ENCODE results near the gene DNAH10.
"Not testable (repeated sequence)": the region's sequence is repeated elsewhere in the genome, so short reads cannot be mapped to it uniquely, and the experiment has no call there.

Gene DNAH10

GRCh38 chr12:123788541-123788940 lies 26.4 kb downstream of the DNAH10 start:
- no peak for DNase-seq (ENCODE audit: low read depth in 3 of 3, low spot score in 1 of 3)

DNA sequence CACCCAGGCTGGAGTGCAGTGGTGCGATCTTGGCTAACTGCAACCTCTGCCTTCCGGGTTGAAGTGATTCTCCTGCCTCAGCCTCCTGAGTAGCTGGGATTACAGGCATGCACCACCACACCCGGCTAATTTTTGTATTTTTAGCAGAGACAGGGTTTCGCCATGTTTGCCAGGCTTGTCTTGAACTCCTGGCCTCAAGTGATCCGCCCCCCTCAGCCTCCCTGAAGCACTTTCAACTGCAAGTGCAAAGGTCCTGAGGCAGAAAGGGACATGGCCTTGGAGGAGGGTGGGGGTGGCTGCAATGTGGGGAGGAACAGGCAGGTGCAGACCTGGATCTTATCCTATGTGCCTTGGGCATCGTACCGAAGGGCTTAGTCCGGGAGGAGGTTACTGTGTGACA lies 27.3 kb downstream of the DNAH10 start:
- DNase-seq (ENCODE audit: low read depth in 3 of 3, low spot score in 1 of 3) = not testable (repeated sequence)

DNA sequence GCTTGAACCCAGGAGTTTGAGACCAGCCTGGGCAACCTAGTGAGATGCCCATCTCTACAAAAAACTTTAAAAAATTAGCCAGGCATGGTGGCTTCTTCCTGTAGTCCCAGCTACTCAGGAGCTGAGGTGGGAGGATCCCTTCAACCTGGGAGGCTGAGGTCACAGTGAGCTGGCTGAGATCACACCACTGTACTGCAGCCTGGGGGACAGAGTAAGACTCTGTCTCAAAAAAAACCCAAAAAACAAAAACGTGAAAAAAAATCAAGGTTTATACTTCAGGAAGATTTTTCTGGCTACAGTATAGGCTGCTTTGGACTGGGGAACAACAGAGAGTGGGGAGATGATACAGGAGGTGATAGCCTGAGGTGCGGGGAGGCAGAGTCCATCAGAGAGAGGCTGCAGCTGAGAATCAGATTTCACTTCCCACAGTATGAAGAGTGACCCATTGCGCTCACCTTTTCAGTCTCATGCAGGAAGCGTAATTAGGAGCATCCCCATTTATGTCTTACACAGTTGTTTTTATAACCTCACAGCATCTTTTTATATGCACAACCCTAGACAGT lies 28.9 kb downstream of the DNAH10 start:
- DNase-seq (ENCODE audit: low read depth in 3 of 3, low spot score in 1 of 3) = no peak

DNA sequence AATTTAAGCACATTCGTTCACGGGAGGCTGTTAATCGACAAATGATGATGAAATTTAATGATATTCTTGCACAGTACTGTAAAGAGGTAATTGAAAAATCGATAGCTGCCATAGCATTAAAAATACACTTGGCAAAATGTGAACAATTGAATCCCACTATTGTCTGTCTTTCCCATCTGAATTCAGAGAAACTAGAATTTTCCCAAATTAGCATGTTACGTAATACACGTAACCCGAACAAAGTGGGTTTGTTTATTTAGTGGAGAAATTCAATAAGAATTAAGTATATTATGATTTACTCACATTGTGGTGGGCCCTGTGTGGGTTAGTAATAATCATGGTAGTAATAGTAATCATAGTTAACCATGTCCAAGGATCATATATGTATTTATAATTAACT lies 31.9 kb downstream of the DNAH10 start:
- no peak for DNase-seq (ENCODE audit: low read depth in 3 of 3, low spot score in 1 of 3)

GRCh38 chr12:123798518-123798917 lies 36.4 kb downstream of the DNAH10 start:
- DNase-seq (ENCODE audit: low read depth in 3 of 3, low spot score in 1 of 3) = no peak

GRCh38 chr12:123799227-123799626 lies 37.1 kb downstream of the DNAH10 start:
- no peak for DNase-seq (ENCODE audit: low read depth in 3 of 3, low spot score in 1 of 3)

DNA sequence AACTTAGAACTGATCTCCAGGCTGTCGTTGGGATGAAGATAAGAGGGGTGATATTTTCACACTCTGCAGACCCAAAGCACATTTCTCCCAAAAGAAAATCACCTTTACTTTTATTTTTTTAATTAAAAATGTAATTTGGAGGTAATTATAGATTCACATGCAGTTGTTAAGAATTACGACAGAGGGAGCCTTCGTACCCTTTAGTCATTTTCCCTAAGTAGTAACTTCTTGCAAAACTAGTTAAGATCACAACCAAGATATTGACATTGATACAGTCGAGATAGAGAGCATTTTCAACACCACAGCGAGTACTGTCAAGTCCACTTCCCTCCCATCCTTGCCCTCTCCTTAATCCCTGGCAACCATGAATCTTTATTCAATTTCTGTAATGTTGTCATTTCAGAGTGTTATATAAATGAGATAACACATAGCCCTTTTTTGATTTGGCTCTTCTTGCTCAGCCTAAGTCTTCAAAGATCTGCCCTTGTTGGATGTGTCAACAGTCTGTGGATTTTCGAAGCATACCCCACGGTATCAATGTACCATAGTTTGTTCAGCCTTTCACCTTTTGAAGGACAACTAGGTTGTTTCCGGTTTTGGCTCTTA lies 39.6 kb downstream of the DNAH10 start:
- no peak for DNase-seq (ENCODE audit: low read depth in 3 of 3, low spot score in 1 of 3)

GRCh38 chr12:123805173-123805572 lies 43.1 kb downstream of the DNAH10 start:
- DNase-seq (ENCODE audit: low read depth in 3 of 3, low spot score in 1 of 3) = no peak

DNA sequence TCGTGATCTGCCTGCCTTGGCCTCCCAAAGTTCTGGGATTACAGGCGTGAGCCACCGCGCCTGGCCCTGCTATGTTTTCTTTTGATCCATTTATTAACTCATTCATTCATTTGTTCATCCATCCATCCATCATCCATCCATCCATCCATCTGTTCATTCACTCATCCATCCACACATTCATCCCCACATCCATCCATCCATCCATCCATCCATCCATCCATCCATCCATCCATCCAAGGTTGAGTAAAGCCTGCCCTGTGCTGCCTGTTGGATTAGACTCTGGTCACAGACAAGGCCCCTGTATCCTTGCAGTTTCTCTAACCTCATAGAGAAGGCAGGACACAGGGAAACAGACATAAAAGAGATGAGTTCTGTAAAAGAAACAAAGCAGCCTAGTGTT lies 44.9 kb downstream of the DNAH10 start:
- DNase-seq (ENCODE audit: low read depth in 3 of 3, low spot score in 1 of 3) = no peak

DNA sequence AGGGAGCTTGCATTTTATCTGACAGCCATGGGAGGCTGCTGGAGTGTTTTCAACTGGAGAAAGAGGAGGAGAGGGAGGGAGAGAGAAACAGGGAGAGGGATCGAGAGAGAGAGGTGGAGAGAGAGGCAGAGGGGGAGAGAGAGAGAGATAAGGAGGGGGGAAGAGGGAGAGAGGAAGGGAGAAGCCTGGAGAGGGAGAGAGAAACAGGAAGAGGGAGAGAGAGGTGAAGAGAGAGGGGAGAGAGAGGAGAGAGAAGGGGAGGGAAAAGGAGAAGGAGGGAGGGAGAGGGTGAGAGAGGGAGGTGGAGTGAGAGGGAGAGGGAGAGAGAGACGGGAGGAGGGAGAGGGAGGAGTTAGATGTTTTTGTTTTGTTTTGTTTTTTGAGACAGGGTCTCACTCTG lies 45.6 kb downstream of the DNAH10 start:
- DNase-seq (ENCODE audit: low read depth in 3 of 3, low spot score in 1 of 3) = no peak

DNA sequence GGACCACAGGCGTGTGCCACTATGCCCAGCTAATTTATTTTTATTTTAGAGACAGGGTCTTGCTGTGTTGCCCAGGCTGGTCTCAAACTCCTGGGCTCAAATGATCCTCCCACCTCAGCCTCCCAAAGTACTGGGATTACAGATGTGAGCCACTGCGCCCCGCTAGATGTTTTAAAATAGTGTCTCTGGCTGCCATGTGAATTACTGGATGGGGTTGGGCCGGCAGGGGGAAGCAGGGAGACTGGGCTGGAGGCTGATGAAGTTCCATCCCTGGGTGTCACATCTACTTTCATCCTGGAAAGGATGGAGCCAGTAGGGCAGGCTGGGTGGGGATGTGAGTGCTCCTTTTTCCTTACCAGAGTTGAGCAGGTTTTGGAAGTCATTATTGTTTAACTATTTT lies 46.1 kb downstream of the DNAH10 start:
- DNase-seq (ENCODE audit: low read depth in 3 of 3, low spot score in 1 of 3) = no peak

GRCh38 chr12:123813349-123813748 lies 51.2 kb downstream of the DNAH10 start:
- DNase-seq (ENCODE audit: low read depth in 3 of 3, low spot score in 1 of 3) = no peak

DNA sequence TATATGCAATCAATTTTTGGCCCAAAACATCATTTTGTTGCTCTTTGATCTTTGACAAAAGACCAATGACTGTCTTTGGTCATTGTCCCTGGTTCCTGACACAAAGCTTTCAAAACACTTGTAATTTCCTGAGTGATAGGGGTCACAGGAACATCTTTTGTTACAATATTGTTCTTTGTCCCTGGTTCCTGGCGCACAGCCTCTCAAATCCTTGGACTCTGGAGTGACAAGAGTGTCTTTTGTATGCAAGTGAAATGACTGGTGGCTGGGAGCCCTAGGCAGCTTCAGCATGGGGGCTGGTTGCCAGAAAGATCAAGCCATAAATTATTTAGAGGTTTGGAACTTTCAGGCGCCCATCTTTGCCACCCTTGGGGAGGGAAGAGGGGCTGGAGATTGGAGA lies 53.9 kb downstream of the DNAH10 start:
- no peak for DNase-seq (ENCODE audit: low read depth in 3 of 3, low spot score in 1 of 3)

- DNase-seq (ENCODE audit: low read depth in 3 of 3, low spot score in 1 of 3) = no peak
These were observed 54.9 kb downstream of the DNAH10 start for GRCh38 chr12:123816896-123817537.

DNA sequence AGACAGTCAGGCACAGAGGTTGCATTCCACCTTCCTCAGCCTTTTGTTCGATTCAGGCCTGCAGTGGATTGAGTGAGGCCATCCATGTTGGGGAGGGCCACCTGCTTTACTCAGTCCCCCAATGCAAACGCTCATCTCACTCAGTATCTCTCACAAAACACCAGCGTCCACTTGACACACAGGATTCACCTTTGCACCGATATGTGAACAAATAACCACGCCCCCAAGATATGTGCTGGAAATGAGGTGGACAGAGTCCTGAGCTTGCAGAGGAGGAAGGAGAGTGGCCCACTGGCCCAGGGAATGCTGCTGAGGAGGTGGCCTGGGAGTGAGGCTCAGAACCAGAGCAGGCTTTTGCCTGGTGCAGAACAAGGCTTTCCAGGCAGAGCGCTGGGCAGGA lies 60.7 kb downstream of the DNAH10 start:
- DNase-seq (ENCODE audit: low read depth in 3 of 3, low spot score in 1 of 3) = no peak

DNA sequence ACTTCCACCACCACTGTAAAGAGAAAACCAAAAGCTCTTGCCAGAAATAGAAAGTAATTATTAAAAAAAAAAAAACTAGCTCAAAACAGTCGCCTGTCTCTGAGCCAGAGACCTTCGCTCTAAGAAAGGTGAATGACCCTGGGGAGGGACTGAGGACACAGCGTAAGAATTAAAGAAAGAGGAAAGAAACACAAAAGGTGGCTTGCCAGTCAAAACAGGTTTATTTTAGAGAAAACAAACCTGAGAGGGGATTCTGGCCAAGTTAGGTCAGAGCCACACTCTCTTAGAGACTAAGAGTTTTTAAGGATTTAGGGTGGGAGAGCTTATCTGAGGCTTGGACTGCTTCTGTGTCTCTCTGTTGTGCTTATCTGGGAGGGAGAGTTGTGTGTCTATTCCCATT lies 66.0 kb downstream of the DNAH10 start:
- DNase-seq (ENCODE audit: low read depth in 3 of 3, low spot score in 1 of 3) = no peak

GRCh38 chr12:123828854-123829547 lies 66.9 kb downstream of the DNAH10 start:
- DNase-seq (ENCODE audit: low read depth in 3 of 3, low spot score in 1 of 3) = no peak

DNA sequence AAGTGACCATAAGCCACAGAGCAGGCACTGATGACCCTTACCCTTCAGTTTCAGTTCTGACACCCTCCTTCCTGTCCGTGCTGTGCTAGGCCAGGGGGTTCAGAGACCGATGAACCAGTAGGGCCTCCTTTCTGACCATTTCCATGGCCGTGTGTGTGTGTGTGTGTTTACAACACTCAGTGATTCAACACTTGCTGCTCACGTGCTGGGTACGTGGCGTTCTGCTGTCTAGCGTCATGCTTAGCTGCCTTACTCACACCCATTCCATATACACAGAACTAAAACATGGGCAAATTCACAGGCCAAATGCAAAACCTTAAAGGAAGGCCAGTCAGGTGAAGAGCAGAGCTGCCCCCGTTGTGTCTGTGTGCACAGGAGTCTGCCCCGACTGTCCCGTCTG lies 67.5 kb downstream of the DNAH10 start:
- no peak for DNase-seq (ENCODE audit: low read depth in 3 of 3, low spot score in 1 of 3)

GRCh38 chr12:123830675-123831074 lies 68.6 kb downstream of the DNAH10 start:
- no peak for DNase-seq (ENCODE audit: low read depth in 3 of 3, low spot score in 1 of 3)

GRCh38 chr12:123832052-123832451 lies 70.0 kb downstream of the DNAH10 start:
- no peak for DNase-seq (ENCODE audit: low read depth in 3 of 3, low spot score in 1 of 3)

DNA sequence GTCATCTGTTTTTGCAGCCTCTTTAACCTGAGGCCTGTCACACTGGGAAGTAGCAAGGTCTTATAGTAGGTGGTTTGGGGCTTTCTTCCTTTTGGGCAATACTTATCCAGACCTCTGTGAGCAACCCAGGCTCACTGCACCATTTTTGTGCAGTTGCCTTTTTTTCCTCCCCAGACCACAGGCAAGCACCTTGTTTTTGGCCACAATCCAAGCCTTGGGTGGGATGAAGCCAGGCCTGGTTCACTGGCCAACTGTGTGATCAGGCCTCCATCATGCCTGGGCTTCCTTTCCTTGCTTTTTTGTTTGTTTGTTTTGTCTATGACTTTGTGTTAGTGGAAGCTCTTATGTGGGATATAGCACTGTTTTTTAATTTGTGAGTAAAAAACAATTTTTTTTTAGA lies 71.7 kb downstream of the DNAH10 start:
- no peak for DNase-seq (ENCODE audit: low read depth in 3 of 3, low spot score in 1 of 3)

GRCh38 chr12:123834845-123835244 lies 72.7 kb downstream of the DNAH10 start:
- DNase-seq (ENCODE audit: low read depth in 3 of 3, low spot score in 1 of 3) = no peak

All from stimulated activated CD4-positive, alpha-beta T cell treated with anti-CD3 and anti-CD28 coated beads, TNF-alpha, amount 100 ng/mL, for 1 hour (primary cell).